Calu3 (cell line): ENCODE data around the gene C3orf18. TPM values are rescaled to one million over a fixed set of nuclear protein-coding genes. Genes with fewer than 3 reads are reported as not detected.

ENCODE experiments used
- BruUV-seq: library from RNA; stranded (reverse); fragments of 400-500 nt; replicated peaks from 2 replicates; lab custom pipeline; 2021; lab: Mats Ljungman, UMichigan
- CTCF ChIA-PET: fragments of 300-600 bp; sonication (Branson Sonifier 250); formaldehyde crosslinking; loops from one replicate; lab custom pipeline; 2022; ENCODE audit warnings: antibody characterized with exemption; lab: Charles Lee
- DNase-seq: peaks from one replicate; pipeline ENCODE4 v3.0.0; 2022
- H3K27ac Mint-ChIP-seq: one replicate; pipeline ENCODE4 v1.8.0; 2022; ENCODE audit warnings: mixed read lengths; ENCODE audit not compliant: unreplicated experiment
- H3K27me3 Mint-ChIP-seq: one replicate; pipeline ENCODE4 v1.8.0; 2022; ENCODE audit warnings: mixed read lengths; ENCODE audit not compliant: unreplicated experiment
- H3K36me3 Mint-ChIP-seq: one replicate; pipeline ENCODE4 v1.8.0; 2022; ENCODE audit warnings: mild to moderate bottlenecking, moderate library complexity, mixed read lengths; ENCODE audit not compliant: insufficient read depth, unreplicated experiment
- H3K4me1 Mint-ChIP-seq: one replicate; pipeline ENCODE4 v1.8.0; 2022; ENCODE audit warnings: mild to moderate bottlenecking, low read depth, mixed read lengths; ENCODE audit not compliant: unreplicated experiment
- H3K4me3 Mint-ChIP-seq: one replicate; pipeline ENCODE4 v1.8.0; 2022; ENCODE audit warnings: mild to moderate bottlenecking, low read depth, moderate library complexity, mixed read lengths; ENCODE audit not compliant: unreplicated experiment
- H3K9me3 Mint-ChIP-seq: one replicate; pipeline ENCODE4 v1.8.0; 2022; ENCODE audit warnings: low read depth, mixed read lengths; ENCODE audit not compliant: unreplicated experiment
- intact Hi-C: fragments of 100-400 bp; cut with micrococcal nuclease; formaldehyde crosslinking; loops from one replicate; pipeline ENCODE4 v1.10.0; 2022; ENCODE audit not compliant: unreplicated experiment
- total RNA-seq: library from RNA; stranded (reverse); gene quantifications from 2 replicates; pipeline ENCODE4 v1.2.3, GENCODE V29; 2022
- TF ChIP-seq, protein P1 (sequence below): fragments of 200-600 bp; IDR thresholded peaks from one replicate; pipeline ENCODE4 v1.8.0; 2022; ENCODE audit warnings: antibody characterized with exemption; ENCODE audit not compliant: unreplicated experiment

Gene C3orf18
- total RNA-seq, 1 experiment from 2014 or later: 2.7 TPM

DNA sequence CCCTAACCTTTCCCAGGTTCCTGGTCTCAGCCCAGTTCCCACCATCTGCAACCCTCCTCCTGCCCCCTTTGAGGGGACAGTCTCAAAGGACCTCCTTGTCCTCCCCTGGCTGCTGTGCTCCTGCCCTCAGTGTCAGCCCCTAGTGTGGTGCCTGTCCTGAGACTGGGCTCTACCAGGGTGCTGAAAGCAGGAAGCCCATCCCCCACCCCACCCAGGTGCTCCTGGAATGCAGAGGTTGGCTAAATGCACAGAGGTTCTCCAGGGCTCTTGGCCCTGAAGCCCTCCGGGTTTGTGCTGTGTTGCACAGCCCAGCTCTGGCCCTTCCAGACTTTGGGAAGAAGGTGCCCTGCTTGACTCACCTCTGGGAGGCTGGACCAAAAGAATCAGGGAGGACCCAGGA is 21.8 kb downstream of the C3orf18 start:
- no peak for DNase-seq
- H3K4me1 Mint-ChIP-seq: no peaks in the 10 kb centered on the region
- BruUV-seq: no TSS peak
- TF ChIP-seq, protein P1, sequence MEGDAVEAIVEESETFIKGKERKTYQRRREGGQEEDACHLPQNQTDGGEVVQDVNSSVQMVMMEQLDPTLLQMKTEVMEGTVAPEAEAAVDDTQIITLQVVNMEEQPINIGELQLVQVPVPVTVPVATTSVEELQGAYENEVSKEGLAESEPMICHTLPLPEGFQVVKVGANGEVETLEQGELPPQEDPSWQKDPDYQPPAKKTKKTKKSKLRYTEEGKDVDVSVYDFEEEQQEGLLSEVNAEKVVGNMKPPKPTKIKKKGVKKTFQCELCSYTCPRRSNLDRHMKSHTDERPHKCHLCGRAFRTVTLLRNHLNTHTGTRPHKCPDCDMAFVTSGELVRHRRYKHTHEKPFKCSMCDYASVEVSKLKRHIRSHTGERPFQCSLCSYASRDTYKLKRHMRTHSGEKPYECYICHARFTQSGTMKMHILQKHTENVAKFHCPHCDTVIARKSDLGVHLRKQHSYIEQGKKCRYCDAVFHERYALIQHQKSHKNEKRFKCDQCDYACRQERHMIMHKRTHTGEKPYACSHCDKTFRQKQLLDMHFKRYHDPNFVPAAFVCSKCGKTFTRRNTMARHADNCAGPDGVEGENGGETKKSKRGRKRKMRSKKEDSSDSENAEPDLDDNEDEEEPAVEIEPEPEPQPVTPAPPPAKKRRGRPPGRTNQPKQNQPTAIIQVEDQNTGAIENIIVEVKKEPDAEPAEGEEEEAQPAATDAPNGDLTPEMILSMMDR: no peak
- intact Hi-C loops: no loop called here
- peaks cover 12% of the 10 kb centered on the region for H3K27me3 Mint-ChIP-seq
- no peaks in the 10 kb centered on the region for H3K36me3 Mint-ChIP-seq
- H3K27ac Mint-ChIP-seq: no peak overlapping the region
- H3K4me3 Mint-ChIP-seq: no peak overlapping the region
- no peaks in the 10 kb centered on the region for H3K9me3 Mint-ChIP-seq
- CTCF ChIA-PET: interaction anchor here (1.4 kb wide), 1 partner anchor 26 kb away, joined by 3 read pairs; no protein-coding TSS in a partner anchor

DNA sequence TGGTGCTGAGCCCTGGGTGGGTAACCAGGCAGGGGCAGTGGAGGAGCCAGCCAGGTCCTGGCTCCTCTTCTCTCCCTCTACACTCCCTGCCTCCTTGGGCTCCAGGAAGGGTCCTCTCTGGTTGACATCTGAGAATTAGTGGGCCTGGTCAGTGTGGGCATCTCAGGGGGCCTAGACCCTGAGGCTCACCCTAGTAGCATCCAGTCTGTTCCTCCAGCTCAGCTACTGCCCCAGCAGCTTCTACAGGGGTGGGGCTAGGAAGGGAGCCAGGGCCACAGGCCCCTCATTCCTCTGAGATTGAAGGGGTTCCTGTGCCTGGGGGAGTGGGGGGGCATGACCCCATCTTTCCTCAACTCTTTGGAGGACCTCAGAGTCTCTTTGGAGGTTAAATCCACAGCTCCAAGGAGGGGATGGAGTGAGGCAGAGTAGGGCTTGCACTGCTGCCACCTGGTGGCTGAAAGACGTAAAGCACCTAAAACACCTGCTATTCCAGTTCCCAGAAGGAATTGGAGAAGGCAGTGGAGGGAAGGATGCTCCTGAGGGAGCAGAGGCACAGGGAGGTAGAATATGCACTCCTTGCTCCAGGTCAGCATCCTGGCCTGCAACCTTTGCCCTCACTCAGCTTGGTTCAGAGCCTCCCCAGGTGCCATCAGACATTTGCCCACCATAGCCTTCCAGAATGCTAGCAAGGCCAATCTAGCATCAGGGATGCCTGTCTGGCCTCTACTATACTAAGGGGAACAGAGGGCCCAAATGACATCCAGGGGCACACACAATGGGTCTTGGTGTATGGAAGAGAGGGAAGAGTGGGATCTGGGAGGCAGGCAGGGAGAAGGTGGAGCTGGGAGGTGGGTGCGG is 25.1 kb downstream of the C3orf18 start:
- intact Hi-C loops: loop anchor here (1.0 to 5.0 kb wide), 4 partner anchors 24 to 195 kb away; partner anchors contain the start of gene ZMYND10
- CTCF ChIA-PET: interaction anchor here (0.5 to 1.6 kb wide), 10 partner anchors 24 to 847 kb away, joined by 3 to 18 read pairs (median 4); partner anchors contain the start of genes CYB561D2, HEMK1 and NPRL2
- Mint-ChIP-seq H3K9me3 (no peaks in the 10 kb centered on the region), H3K27ac (no peak overlapping the region), H3K4me1 (no peaks in the 10 kb centered on the region), H3K27me3 (peaks cover 46% of the 10 kb centered on the region), H3K36me3 (no peaks in the 10 kb centered on the region), H3K4me3 (no peak overlapping the region)
- no TSS peak for BruUV-seq
- TF ChIP-seq, protein P1: no peak
- peak; percentile 73 for DNase-seq

DNA sequence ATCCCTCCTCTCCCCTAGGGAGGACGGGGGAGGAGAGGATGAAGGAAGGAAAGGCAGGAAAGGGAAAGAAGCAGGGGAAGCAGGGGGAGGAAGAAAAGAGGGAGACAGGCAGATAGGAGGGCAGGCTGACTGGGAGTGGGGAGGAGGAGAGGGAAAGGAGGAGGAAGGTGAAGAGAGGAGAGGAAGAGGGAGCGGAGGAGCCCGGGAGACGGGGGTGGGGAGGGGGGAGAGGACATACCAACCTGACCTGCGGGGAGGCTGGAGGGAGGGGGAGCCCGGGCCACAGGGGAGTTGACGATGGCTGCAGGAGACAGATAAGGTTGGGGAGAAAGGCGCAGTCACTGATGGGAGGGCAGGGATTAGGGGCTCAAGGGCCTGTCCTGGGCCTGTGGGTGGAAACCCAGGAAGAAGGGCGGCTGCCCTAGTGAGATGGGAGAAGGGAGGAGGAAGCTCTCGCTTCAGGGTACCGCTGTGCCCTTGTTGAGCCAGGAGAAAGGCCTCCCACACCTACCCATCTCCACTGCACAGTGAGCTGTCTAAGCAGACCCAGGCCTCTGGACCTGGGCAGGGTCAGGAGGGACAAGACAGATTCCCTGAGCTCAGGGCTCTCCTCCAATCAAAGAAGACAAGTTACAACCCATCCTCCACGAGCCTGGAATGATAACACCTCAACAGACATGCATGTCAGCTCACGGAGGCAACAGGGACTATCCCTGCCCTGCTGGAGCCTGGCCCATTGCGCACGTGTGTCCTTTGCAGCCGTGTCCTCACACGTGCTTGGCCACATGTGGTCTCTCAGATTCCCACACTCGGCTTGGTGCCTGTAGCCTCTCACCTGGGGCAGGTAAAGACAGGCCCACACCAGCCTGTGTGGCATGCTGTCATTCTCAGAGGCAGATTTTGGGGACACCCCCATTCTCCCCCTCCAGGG is 27.9 kb downstream of the C3orf18 start:
- no TSS peak for BruUV-seq
- no peaks in the 10 kb centered on the region for H3K4me1 Mint-ChIP-seq
- H3K27me3 Mint-ChIP-seq: peaks cover 74% of the 10 kb centered on the region
- CTCF ChIA-PET: interaction anchor here (0.6 kb wide), 1 partner anchor 555 kb away, joined by 3 read pairs; no protein-coding TSS in a partner anchor
- H3K9me3 Mint-ChIP-seq: no peaks in the 10 kb centered on the region
- DNase-seq: no peak
- no peaks in the 10 kb centered on the region for H3K36me3 Mint-ChIP-seq
- TF ChIP-seq, protein P1: no peak
- H3K27ac Mint-ChIP-seq: no peak overlapping the region
- intact Hi-C loops: loop anchor here (5.0 kb wide), 1 partner anchor 192 kb away; the partner anchor contains the start of gene ZMYND10
- no peak overlapping the region for H3K4me3 Mint-ChIP-seq
